IgD-negative memory B cell (primary cell): ENCODE measurements around the gene LRP8. TPM values are rescaled to one million over a fixed set of nuclear protein-coding genes. Genes with fewer than 3 reads are reported as not detected.

ENCODE experiments used
- H3K27ac Mint-ChIP-seq, 3 donors: one replicate each; pipeline ENCODE4 v1.8.0; 2020 to 2022; ENCODE audit warnings: mild to moderate bottlenecking in 3 of 3, mixed read lengths in 3 of 3, moderate library complexity in 1 of 3
- H3K27me3 Mint-ChIP-seq: one replicate; pipeline ENCODE4 v1.8.0; 2021; ENCODE audit warnings: mixed read lengths
- H3K36me3 Mint-ChIP-seq: one replicate; pipeline ENCODE4 v1.8.0; 2020; ENCODE audit warnings: mild to moderate bottlenecking, mixed read lengths
- H3K4me1 Mint-ChIP-seq, 3 donors: one replicate each; pipeline ENCODE4 v1.8.0; 2020 to 2022; ENCODE audit warnings: mixed read lengths in 3 of 3, mild to moderate bottlenecking in 1 of 3
- H3K4me3 Mint-ChIP-seq, 4 donors: one replicate each; pipeline ENCODE4 v1.8.0; 2020 to 2022; ENCODE audit warnings: mild to moderate bottlenecking in 4 of 4, mixed read lengths in 4 of 4, moderate library complexity in 3 of 4
- H3K9me3 Mint-ChIP-seq, 3 donors: one replicate each; pipeline ENCODE4 v1.8.0; 2020 to 2021; ENCODE audit warnings: mixed read lengths in 3 of 3, mild to moderate bottlenecking in 1 of 3
- polyA plus RNA-seq: library from polyadenylated mRNA; unstranded; fragments of 300-500 nt; fragmentation: Illumina TruSeq; gene quantifications from one replicate; pipeline ENCODE4 v1.2.3, GENCODE V29; 2021

Gene LRP8
- polyA plus RNA-seq, 1 donor from 2014 or later, result 0.95 TPM

DNA sequence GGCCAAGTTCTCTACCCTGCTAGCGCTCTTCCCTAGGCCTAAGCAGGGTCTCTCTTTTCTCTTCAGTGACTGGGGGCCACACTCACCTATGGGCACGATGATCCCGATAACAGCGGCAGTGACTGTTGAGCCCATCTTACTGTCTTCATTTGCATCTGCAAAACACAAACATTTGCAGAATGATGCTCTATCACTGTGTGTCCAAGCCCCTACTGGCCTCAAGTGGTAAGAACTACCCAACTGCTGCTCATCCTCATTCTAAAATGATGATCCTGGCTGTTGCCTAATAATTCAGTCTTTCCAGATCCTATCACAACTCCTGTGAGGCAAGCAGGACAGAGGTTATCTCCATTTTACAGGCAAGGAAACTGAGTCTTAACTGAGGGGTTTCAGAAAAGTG is 72.8 kb downstream of the LRP8 start:
- Mint-ChIP-seq H3K4me1 (peaks cover 4% of the 10 kb centered on the region in 3 donors), H3K4me3 (no peak overlapping the region), H3K27ac (no peak overlapping the region), H3K9me3 (no peaks in the 10 kb centered on the region), H3K36me3 (peaks cover 12% of the 10 kb centered on the region), H3K27me3 (no peaks in the 10 kb centered on the region)

DNA sequence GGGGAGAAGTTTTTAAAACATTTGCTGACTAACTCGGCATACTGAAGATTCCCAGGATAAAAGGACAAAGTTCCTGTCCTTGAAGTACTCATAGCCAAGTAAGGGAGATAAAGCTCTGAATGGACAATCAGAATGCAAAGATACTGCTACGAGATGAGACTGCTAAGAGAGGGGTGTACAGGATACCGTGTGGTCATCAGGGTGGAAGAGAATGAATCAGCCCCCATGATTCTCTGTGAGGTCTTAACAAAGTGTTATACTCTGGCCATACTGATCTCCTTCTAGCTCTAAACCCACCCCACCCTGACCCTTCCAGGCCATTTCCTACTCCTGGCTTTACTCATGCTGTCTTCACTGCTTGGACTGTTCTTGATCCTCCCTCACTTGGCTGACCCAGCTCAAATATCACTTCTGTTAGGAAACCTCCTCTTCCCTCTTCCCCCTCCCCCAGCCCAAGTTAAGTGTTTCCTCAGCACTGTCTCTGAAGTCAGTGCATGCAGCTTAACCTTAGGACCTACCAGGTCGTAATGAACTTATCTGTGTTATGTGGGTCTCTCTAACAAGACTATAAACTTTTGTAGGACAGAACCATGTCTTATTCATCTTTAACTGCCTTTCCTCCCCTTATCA is 73.7 kb downstream of the LRP8 start:
- H3K4me1 Mint-ChIP-seq, result peaks cover 0 to 2% (median 0%) of the 10 kb centered on the region in 3 donors
- H3K27me3 Mint-ChIP-seq, result no peaks in the 10 kb centered on the region
- no peak overlapping the region for H3K27ac Mint-ChIP-seq

DNA sequence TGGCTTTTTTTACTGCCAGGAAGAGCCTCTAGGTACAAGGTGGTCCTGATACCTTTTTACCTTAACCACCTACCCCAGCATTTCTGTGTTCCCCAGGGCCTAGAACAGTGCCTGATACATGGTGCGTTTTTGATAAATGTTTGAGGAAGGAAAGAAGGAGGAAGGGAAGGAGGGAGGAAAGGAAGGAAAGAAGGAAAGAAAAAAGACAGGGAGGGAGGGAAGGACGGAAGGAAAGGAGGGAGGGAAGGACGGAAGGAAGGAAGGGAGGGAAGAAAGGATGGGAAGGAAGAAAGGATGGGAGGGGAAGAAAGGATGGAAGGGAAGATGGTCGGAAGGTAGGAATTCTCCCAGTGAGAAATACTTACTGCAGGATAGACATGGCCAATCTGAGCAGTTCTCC is 77.5 kb downstream of the LRP8 start:
- Mint-ChIP-seq H3K27ac (no peak overlapping the region), H3K9me3 (no peaks in the 10 kb centered on the region), H3K27me3 (no peaks in the 10 kb centered on the region), H3K36me3 (peaks cover 13% of the 10 kb centered on the region), H3K4me1 (peaks cover 7 to 19% (median 16%) of the 10 kb centered on the region in 3 donors), H3K4me3 (no peak overlapping the region)

More for the DNA sequence above, 73.7 kb downstream of the LRP8 start:
- Mint-ChIP-seq H3K9me3 (no peaks in the 10 kb centered on the region), H3K4me3 (no peak overlapping the region), H3K36me3 (peaks cover 12% of the 10 kb centered on the region)

DNA sequence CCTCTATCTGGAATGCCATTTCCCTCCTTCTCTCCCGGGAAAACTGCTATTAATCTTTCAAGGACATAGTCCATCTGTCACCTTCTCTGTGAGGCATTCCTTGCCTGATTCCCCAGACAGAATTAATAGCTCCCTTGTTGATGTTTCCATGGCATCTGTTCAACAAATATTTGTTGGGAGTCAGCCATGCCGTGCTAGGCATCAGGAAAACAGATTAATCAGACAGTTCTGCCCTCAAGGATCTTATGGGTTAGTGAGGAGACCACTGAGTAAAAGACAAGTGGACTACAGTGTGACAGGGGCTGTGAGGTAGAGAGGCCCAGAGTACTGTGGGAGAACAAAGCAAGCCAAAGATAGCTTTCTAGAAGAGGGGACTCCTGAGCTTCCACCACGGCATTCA is 78.2 kb downstream of the LRP8 start:
- Mint-ChIP-seq H3K36me3 (peaks cover 13% of the 10 kb centered on the region), H3K4me3 (no peak overlapping the region), H3K27me3 (no peaks in the 10 kb centered on the region), H3K27ac (peak overlapping the region in 1 of 3 donors; percentile 12), H3K9me3 (no peaks in the 10 kb centered on the region), H3K4me1 (peaks cover 7 to 25% (median 22%) of the 10 kb centered on the region in 3 donors)

DNA sequence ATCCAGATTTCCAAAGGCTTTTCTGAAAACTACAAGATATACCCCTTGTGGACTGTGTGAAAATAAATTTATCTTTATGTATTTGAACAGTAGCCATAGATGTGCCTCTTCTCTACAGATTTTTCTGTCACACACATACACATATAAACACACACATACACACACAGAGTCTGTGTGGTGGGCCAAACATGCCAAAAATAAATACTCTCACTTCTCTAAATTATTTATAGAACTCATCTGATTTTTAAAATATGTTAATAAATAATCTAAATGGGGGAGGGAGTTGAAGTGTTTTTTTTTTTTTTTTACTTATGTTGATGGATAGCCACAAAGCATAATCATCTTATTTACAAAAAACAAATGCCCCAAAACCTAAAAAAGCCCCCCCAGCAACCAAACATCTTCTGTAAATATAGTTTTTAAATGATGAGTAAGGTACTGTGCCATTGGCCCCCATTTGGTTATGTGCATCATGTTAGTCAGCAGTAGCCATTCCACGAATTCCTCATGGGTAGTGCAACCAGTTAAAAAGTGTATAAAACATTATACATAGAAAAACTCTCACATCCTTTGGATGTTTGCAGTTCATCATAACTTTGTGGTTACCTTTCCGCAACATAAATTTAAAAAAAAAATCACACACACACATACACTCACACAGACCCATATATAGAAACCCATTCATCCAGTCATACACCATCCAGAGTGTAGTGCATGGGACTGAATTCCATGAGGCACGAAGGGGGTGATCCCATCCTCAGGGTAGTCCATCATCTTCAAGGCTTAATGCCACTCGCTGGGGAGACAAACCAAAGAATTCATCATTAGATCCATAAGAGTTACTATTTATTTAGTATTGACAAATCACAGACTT is 81.4 kb downstream of the LRP8 start:
- H3K27me3 Mint-ChIP-seq, result no peaks in the 10 kb centered on the region
- H3K4me1 Mint-ChIP-seq, result peaks cover 10 to 26% (median 25%) of the 10 kb centered on the region in 3 donors
- no peaks in the 10 kb centered on the region for H3K9me3 Mint-ChIP-seq
- H3K27ac Mint-ChIP-seq, result no peak overlapping the region
- peaks cover 10% of the 10 kb centered on the region for H3K36me3 Mint-ChIP-seq
- H3K4me3 Mint-ChIP-seq, result peak overlapping the region in 2 of 4 donors; percentile 39 to 61

DNA sequence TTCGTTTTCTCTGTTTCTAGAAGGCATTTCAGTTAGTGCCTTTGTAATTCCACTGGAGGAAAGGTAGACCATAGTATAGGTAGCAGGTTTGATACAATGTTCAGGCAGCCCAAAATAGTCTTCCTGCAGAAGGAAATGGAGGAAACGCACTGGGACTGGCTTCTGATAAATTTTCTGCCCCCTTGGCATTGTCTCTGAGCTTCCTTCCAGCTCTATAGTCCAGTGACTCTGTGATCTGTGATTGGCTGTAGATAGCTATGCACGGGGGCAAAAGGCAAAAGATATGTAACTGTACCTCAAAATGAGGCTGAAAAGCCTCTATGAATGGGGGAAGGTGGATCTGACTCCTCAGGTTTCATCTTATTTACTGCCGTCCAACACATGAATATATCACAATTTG is 83.7 kb downstream of the LRP8 start:
- Mint-ChIP-seq H3K36me3 (peaks cover 3% of the 10 kb centered on the region), H3K27me3 (no peaks in the 10 kb centered on the region), H3K9me3 (no peaks in the 10 kb centered on the region), H3K27ac (no peak overlapping the region), H3K4me1 (peaks cover 9 to 27% (median 25%) of the 10 kb centered on the region in 3 donors), H3K4me3 (no peak overlapping the region)

DNA sequence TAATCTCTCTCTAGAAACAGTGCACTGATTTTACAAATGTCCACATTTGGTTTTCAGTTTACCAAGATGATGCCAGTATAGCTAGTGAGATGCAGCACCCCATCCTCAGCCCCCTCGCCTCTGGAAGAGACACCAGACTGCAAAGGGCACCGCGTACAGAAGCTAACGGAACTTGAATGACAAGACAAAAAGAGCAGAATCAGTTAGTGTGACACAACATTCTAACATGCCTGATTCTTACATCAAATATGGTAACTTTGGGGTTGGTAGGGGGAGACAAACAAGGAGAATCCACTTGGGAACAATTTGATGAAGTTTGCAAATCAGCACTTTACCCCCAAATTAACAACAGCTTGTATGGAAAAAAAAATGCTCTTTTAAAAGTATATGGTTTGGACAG is 85.5 kb downstream of the LRP8 start:
- peaks cover 3% of the 10 kb centered on the region for H3K36me3 Mint-ChIP-seq
- H3K4me3 Mint-ChIP-seq, result no peak overlapping the region
- H3K27me3 Mint-ChIP-seq, result no peaks in the 10 kb centered on the region
- H3K27ac Mint-ChIP-seq, result no peak overlapping the region
- peaks cover 17 to 39% (median 28%) of the 10 kb centered on the region in 3 donors for H3K4me1 Mint-ChIP-seq
- no peaks in the 10 kb centered on the region for H3K9me3 Mint-ChIP-seq

DNA sequence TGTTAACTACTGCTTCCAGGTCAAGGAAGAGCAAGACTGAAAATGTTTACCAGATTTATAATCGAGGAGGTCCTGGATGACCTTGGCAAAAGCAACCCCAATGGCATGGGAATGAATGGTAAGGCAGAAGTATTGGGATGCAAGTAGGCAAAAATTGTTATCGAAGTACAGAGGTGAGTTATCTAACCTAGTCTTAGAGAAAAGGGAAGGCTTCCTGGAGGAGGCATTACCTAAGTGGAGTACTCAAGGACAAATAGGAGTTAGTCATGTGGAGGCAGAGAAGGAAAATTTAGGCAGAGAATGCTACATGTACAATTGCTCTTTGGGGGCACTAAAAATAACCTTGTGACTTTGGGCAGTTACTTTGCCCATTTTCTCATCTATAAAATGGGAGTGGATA is 86.0 kb downstream of the LRP8 start:
- Mint-ChIP-seq H3K4me3 (peak overlapping the region in 1 of 4 donors; percentile 2), H3K4me1 (peaks cover 19 to 36% (median 28%) of the 10 kb centered on the region in 3 donors), H3K27me3 (no peaks in the 10 kb centered on the region), H3K9me3 (no peaks in the 10 kb centered on the region), H3K36me3 (peaks cover 3% of the 10 kb centered on the region), H3K27ac (no peak overlapping the region)

DNA sequence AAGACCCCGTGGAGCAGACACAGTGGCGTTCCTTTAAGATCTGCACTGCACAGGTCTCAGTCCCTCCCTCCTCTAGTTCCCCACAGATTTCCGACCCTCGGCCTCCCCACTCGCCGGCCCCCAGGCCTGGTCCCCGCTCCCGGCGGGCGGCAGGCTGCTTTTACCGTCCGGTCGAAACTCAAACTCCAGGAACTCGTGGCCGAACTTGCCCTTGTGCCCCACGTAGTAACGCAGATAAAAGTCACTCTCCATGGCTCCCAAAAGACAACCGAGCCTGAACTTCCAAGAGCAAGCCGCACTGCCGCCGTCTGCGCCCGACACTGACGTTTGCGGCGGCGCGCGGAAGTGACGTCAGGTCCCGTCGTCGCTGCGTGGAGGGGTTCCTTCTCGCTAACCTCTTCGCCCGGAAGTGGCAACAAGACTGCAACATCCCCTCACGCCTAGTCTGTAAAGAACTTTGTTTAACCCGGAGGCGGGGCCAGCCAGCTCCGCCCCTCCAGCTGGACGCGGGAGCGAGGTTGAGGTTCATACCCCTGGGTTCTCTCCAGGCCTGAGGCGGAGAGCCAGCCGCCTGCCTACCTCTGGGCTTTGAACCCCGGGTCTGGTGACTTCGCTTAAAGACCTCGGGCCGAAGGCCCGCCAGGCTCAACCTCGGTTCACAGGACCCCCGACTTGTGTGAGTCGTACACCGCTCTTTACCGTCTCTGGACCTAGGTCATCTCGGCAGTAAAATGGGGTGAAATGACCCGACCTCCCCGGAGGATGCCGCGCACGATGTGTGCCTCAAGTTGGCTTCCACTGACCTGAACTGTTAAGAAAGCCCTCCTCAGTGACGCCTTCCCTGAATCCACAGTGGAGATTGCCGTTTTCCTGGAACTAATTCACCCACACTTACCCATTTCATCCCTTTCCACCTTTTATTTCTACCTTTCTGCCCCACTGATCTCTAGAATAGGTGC is 89.4 kb downstream of the LRP8 start, which contains the start of gene MAGOH:
Gene MAGOH (minus strand): TSS at position 322 of the 959 bp plus-strand sequence. CDS start 70 bp downstream, at position 252.
- Mint-ChIP-seq H3K9me3 (no peaks in the 10 kb centered on the region), H3K36me3 (peaks cover 3% of the 10 kb centered on the region), H3K4me1 (peaks cover 16 to 27% (median 19%) of the 10 kb centered on the region in 3 donors)

DNA sequence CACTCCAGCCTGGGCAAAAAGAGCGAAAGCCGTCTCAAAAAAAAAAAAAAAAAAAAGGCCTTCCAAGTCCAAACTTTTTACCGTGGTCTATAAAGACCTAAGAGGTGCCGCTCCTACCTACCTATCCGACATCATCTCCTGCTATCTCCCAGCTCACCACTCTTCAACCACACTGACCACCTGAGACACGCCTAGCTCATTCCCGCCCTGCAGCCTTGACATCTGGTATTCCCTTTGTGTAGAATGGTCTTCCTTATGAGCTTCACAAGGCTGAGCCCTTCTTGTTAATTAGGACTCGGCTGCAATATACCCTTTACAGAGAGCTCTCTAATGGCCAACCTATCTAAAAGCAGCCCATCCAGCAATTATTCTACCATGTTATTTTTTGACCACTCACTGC is 90.2 kb downstream of the LRP8 start:
- peak overlapping the region; percentile 96 to 99 (median 98) for H3K4me3 Mint-ChIP-seq
- H3K27me3 Mint-ChIP-seq, result no peaks in the 10 kb centered on the region
- peaks cover 16 to 27% (median 19%) of the 10 kb centered on the region in 3 donors for H3K4me1 Mint-ChIP-seq
- no peaks in the 10 kb centered on the region for H3K9me3 Mint-ChIP-seq
- peak overlapping the region; percentile 96 to 99 (median 99) for H3K27ac Mint-ChIP-seq
- peaks cover 4% of the 10 kb centered on the region for H3K36me3 Mint-ChIP-seq

More for the DNA sequence above, 89.4 kb downstream of the LRP8 start, which contains the start of gene MAGOH:
- peak within 1 kb of the TSS; percentile 96 to 99 (median 99) for H3K27ac Mint-ChIP-seq
- H3K4me3 Mint-ChIP-seq, result peak within 1 kb of the TSS; percentile 96 to 99 (median 98)
- H3K27me3 Mint-ChIP-seq, result no peaks in the 10 kb centered on the region

DNA sequence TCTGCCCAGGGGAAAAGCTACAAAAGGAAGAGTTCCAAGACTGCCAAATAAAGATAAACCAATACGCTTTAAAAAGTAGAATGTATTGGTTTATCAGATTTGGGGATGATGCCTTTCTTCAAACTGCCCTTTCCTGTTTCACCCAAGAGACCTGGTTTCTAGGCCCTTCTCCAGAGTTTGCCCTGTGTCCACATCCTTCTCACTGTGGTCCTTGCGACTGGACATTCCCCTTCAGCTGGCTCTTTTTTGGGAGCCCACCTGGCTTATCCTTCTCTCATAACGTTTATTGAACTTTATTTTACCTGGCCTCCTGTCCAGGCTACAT is 106.9 kb downstream of the LRP8 start:
- H3K27ac Mint-ChIP-seq, result peak overlapping the region; percentile 98 to 99 (median 99)
- no peaks in the 10 kb centered on the region for H3K27me3 Mint-ChIP-seq
- no peaks in the 10 kb centered on the region for H3K9me3 Mint-ChIP-seq
- H3K4me1 Mint-ChIP-seq, result peaks cover 3 to 17% (median 15%) of the 10 kb centered on the region in 3 donors
- H3K4me3 Mint-ChIP-seq, result peak overlapping the region; percentile 91 to 98 (median 96)
- no peaks in the 10 kb centered on the region for H3K36me3 Mint-ChIP-seq

DNA sequence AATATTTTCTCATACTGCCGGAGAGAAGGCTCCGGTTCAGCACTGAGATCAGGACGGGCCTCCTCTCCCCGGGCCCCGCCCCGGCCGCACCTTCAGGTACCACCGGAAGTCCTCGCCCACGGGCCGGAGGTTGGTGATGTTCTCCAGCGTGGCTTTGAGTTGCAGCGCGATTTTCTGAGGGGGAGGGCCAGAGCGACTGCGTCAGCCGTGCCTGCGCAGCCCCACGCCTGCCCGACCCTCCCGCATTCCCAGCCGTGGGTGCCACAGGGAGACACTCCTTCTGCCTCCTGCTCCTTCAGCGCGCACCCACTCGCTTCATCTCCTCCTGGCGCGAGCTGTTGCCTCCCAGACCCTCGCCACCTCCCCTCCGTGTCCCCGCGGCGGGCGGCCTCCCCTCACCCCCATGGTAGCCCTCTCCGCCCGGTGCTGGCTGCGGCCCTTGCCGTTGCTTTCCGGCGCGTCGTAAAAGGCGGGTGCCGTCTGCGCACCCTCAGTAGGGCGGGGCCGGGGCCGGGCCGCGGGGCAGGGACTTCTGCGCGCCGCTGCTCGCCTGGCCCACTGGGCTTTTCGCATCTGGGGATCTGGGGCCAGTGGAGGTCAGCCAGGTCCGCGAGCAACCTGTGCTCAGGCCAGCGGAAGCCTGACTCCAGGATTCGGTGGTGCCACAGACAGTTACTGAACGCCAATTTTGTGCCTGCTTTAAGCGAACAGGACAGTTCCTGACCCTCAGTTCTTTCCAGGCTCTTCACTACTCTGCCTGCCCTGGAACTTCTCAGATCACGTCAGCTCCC is 107.5 kb downstream of the LRP8 start, which contains the start of gene CZIB:
Gene CZIB (minus strand): TSS at position 464 of the 791 bp plus-strand sequence. CDS start 59 bp downstream, at position 405.
- H3K4me3 Mint-ChIP-seq, result peak within 1 kb of the TSS; percentile 91 to 98 (median 96)
- no peaks in the 10 kb centered on the region for H3K9me3 Mint-ChIP-seq
- no peaks in the 10 kb centered on the region for H3K36me3 Mint-ChIP-seq
- H3K27me3 Mint-ChIP-seq, result no peaks in the 10 kb centered on the region
- H3K27ac Mint-ChIP-seq, result peak within 1 kb of the TSS; percentile 98 to 99 (median 99)
- peaks cover 3 to 17% (median 15%) of the 10 kb centered on the region in 3 donors for H3K4me1 Mint-ChIP-seq

DNA sequence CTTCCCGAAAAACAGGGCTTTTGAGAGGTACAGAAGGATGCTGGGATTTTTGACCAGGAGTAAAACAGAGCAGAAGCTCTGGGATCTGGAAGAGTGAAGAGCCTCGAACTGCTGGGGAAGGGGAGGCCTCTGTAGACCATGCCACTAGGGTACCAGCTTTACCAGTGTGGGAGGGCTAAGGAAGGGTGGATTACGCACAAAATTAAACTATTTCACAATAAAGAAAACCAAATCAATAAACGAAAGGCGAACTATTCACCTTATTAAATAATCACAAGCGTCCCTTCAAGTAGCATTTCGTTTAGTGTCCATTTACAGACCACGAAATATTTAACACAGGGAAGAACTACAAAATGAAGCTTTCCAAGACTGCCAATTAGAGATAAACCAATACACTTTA is 108.2 kb downstream of the LRP8 start:
- H3K9me3 Mint-ChIP-seq, result no peaks in the 10 kb centered on the region
- H3K4me3 Mint-ChIP-seq, result peak overlapping the region; percentile 91 to 98 (median 96)
- no peaks in the 10 kb centered on the region for H3K36me3 Mint-ChIP-seq
- H3K27ac Mint-ChIP-seq, result peak overlapping the region; percentile 98 to 99 (median 99)
- H3K4me1 Mint-ChIP-seq, result peaks cover 3 to 17% (median 15%) of the 10 kb centered on the region in 3 donors
- no peaks in the 10 kb centered on the region for H3K27me3 Mint-ChIP-seq

DNA sequence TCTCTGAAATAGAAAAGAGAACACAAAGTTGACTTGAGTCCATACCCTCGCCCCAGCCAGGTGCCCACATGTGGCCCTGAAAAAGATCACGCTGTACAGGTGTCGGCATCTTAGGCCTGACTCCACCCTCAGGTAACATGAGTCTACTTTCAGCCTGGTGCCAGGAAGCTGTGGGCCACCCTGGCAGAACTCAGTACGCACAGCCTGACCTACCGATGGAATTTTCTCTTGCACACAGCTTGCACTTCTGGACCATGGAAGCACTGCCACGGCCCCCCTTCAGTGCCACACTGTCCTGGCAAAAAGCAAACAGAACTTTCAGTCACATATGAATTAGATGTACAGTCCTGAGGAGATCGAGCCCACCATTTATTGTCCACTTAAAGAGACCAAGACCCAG is 109.7 kb downstream of the LRP8 start:
- Mint-ChIP-seq H3K4me3 (peak overlapping the region in 2 of 4 donors; percentile 52 to 95), H3K36me3 (no peaks in the 10 kb centered on the region), H3K27me3 (no peaks in the 10 kb centered on the region), H3K9me3 (no peaks in the 10 kb centered on the region), H3K4me1 (peaks cover 3 to 17% (median 15%) of the 10 kb centered on the region in 3 donors), H3K27ac (peak overlapping the region in 1 of 3 donors; percentile 99)
